ENCODE results near the gene GLYATL3.
"Not testable (repeated sequence)": the region's sequence is repeated elsewhere in the genome, so short reads cannot be mapped to it uniquely, and the experiment has no call there.

GLYATL3 gene

GRCh38 chr6:49476564-49476963 is 23.2 kb upstream of the GLYATL3 start:
- H3K27ac ChIP-seq (ENCODE audit: low read length); H3K9me3 ChIP-seq (ENCODE audit: control insufficient read depth in 2 of 2, low read length in 2 of 2); H3K27me3 ChIP-seq (ENCODE audit: control insufficient read depth in 1 of 2, insufficient read depth in 2 of 2, low read length in 2 of 2); H3K36me3 ChIP-seq (ENCODE audit: control insufficient read depth in 2 of 2, insufficient read depth in 2 of 2, low read length in 2 of 2); H3K9ac ChIP-seq (ENCODE audit: low read length in 2 of 2); H3K4me3 ChIP-seq (ENCODE audit: low read length in 2 of 2); H3K4me1 ChIP-seq (ENCODE audit: control insufficient read depth, insufficient read depth, low read length): not testable (repeated sequence)

- Histone ChIP-seq H3K9ac (ENCODE audit: low read length in 2 of 2) (no peak overlapping the region), H3K27me3 (ENCODE audit: control insufficient read depth in 1 of 2, insufficient read depth in 2 of 2, low read length in 2 of 2) (no peaks in the 10 kb centered on the region), H3K27ac (ENCODE audit: low read length) (no peak overlapping the region), H3K4me1 (ENCODE audit: control insufficient read depth, insufficient read depth, low read length) (no peaks in the 10 kb centered on the region), H3K36me3 (ENCODE audit: control insufficient read depth in 2 of 2, insufficient read depth in 2 of 2, low read length in 2 of 2) (no peaks in the 10 kb centered on the region), H3K9me3 (ENCODE audit: control insufficient read depth in 2 of 2, low read length in 2 of 2) (no peaks in the 10 kb centered on the region), H3K4me3 (ENCODE audit: low read length in 2 of 2) (no peak overlapping the region)
Measured at GRCh38 chr6:49479308-49479970, 20.3 kb upstream of the GLYATL3 start.

GRCh38 chr6:49481846-49482245 is 17.9 kb upstream of the GLYATL3 start:
- H3K27ac ChIP-seq (ENCODE audit: low read length); H3K9me3 ChIP-seq (ENCODE audit: control insufficient read depth in 2 of 2, low read length in 2 of 2); H3K36me3 ChIP-seq (ENCODE audit: control insufficient read depth in 2 of 2, insufficient read depth in 2 of 2, low read length in 2 of 2); H3K9ac ChIP-seq (ENCODE audit: low read length in 2 of 2); H3K4me1 ChIP-seq (ENCODE audit: control insufficient read depth, insufficient read depth, low read length); H3K27me3 ChIP-seq (ENCODE audit: control insufficient read depth in 1 of 2, insufficient read depth in 2 of 2, low read length in 2 of 2); H3K4me3 ChIP-seq (ENCODE audit: low read length in 2 of 2): not testable (repeated sequence)

- H3K4me1 ChIP-seq (ENCODE audit: control insufficient read depth, insufficient read depth, low read length); H3K27ac ChIP-seq (ENCODE audit: low read length); H3K36me3 ChIP-seq (ENCODE audit: control insufficient read depth in 2 of 2, insufficient read depth in 2 of 2, low read length in 2 of 2); H3K4me3 ChIP-seq (ENCODE audit: low read length in 2 of 2); H3K27me3 ChIP-seq (ENCODE audit: control insufficient read depth in 1 of 2, insufficient read depth in 2 of 2, low read length in 2 of 2); H3K9me3 ChIP-seq (ENCODE audit: control insufficient read depth in 2 of 2, low read length in 2 of 2); H3K9ac ChIP-seq (ENCODE audit: low read length in 2 of 2): not testable (repeated sequence)
Measured at GRCh38 chr6:49483380-49483779, 16.3 kb upstream of the GLYATL3 start.

GRCh38 chr6:49490633-49491032 is 9.1 kb upstream of the GLYATL3 start:
- H3K27me3 ChIP-seq (ENCODE audit: control insufficient read depth in 1 of 2, insufficient read depth in 2 of 2, low read length in 2 of 2), result no peaks in the 10 kb centered on the region
- H3K36me3 ChIP-seq (ENCODE audit: control insufficient read depth in 2 of 2, insufficient read depth in 2 of 2, low read length in 2 of 2), result peaks cover 0 to 2% of the 10 kb centered on the region in 2 donors
- H3K4me1 ChIP-seq (ENCODE audit: control insufficient read depth, insufficient read depth, low read length), result no peaks in the 10 kb centered on the region
- no peak overlapping the region for H3K4me3 ChIP-seq (ENCODE audit: low read length in 2 of 2)
- no peak overlapping the region for H3K9ac ChIP-seq (ENCODE audit: low read length in 2 of 2)
- H3K27ac ChIP-seq (ENCODE audit: low read length), result no peak overlapping the region
- H3K9me3 ChIP-seq (ENCODE audit: control insufficient read depth in 2 of 2, low read length in 2 of 2), result no peaks in the 10 kb centered on the region

- H3K4me3 ChIP-seq (ENCODE audit: low read length in 2 of 2), result no peak overlapping the region
- H3K9ac ChIP-seq (ENCODE audit: low read length in 2 of 2), result no peak overlapping the region
- H3K4me1 ChIP-seq (ENCODE audit: control insufficient read depth, insufficient read depth, low read length), result no peaks in the 10 kb centered on the region
- H3K27me3 ChIP-seq (ENCODE audit: control insufficient read depth in 1 of 2, insufficient read depth in 2 of 2, low read length in 2 of 2), result no peaks in the 10 kb centered on the region
- H3K36me3 ChIP-seq (ENCODE audit: control insufficient read depth in 2 of 2, insufficient read depth in 2 of 2, low read length in 2 of 2), result no peaks in the 10 kb centered on the region
- no peaks in the 10 kb centered on the region for H3K9me3 ChIP-seq (ENCODE audit: control insufficient read depth in 2 of 2, low read length in 2 of 2)
- H3K27ac ChIP-seq (ENCODE audit: low read length), result no peak overlapping the region
Measured at GRCh38 chr6:49497304-49497703, 2.4 kb upstream of the GLYATL3 start.

- Histone ChIP-seq H3K27ac (ENCODE audit: low read length) (no peak overlapping the region), H3K27me3 (ENCODE audit: control insufficient read depth in 1 of 2, insufficient read depth in 2 of 2, low read length in 2 of 2) (no peaks in the 10 kb centered on the region), H3K4me1 (ENCODE audit: control insufficient read depth, insufficient read depth, low read length) (no peaks in the 10 kb centered on the region), H3K4me3 (ENCODE audit: low read length in 2 of 2) (no peak overlapping the region), H3K9ac (ENCODE audit: low read length in 2 of 2) (no peak overlapping the region), H3K36me3 (ENCODE audit: control insufficient read depth in 2 of 2, insufficient read depth in 2 of 2, low read length in 2 of 2) (no peaks in the 10 kb centered on the region), H3K9me3 (ENCODE audit: control insufficient read depth in 2 of 2, low read length in 2 of 2) (no peaks in the 10 kb centered on the region)
Measured at GRCh38 chr6:49499126-49499525, 597 bp upstream of the GLYATL3 start.

GRCh38 chr6:49504666-49505065 is 4.9 kb downstream of the GLYATL3 start:
- no peak overlapping the region for H3K27ac ChIP-seq (ENCODE audit: low read length)
- no peaks in the 10 kb centered on the region for H3K4me1 ChIP-seq (ENCODE audit: control insufficient read depth, insufficient read depth, low read length)
- no peak overlapping the region for H3K9ac ChIP-seq (ENCODE audit: low read length in 2 of 2)
- H3K9me3 ChIP-seq (ENCODE audit: control insufficient read depth in 2 of 2, low read length in 2 of 2), result no peaks in the 10 kb centered on the region
- no peaks in the 10 kb centered on the region for H3K36me3 ChIP-seq (ENCODE audit: control insufficient read depth in 2 of 2, insufficient read depth in 2 of 2, low read length in 2 of 2)
- H3K27me3 ChIP-seq (ENCODE audit: control insufficient read depth in 1 of 2, insufficient read depth in 2 of 2, low read length in 2 of 2), result no peaks in the 10 kb centered on the region
- H3K4me3 ChIP-seq (ENCODE audit: low read length in 2 of 2), result no peak overlapping the region

- no peaks in the 10 kb centered on the region for H3K9me3 ChIP-seq (ENCODE audit: control insufficient read depth in 2 of 2, low read length in 2 of 2)
- no peak overlapping the region for H3K27ac ChIP-seq (ENCODE audit: low read length)
- H3K4me1 ChIP-seq (ENCODE audit: control insufficient read depth, insufficient read depth, low read length), result no peaks in the 10 kb centered on the region
- H3K4me3 ChIP-seq (ENCODE audit: low read length in 2 of 2), result no peak overlapping the region
- H3K27me3 ChIP-seq (ENCODE audit: control insufficient read depth in 1 of 2, insufficient read depth in 2 of 2, low read length in 2 of 2), result no peaks in the 10 kb centered on the region
- H3K9ac ChIP-seq (ENCODE audit: low read length in 2 of 2), result no peak overlapping the region
- no peaks in the 10 kb centered on the region for H3K36me3 ChIP-seq (ENCODE audit: control insufficient read depth in 2 of 2, insufficient read depth in 2 of 2, low read length in 2 of 2)
Measured at GRCh38 chr6:49506569-49507111, 6.9 kb downstream of the GLYATL3 start.

GRCh38 chr6:49509342-49509741 is 9.6 kb downstream of the GLYATL3 start:
- no peaks in the 10 kb centered on the region for H3K36me3 ChIP-seq (ENCODE audit: control insufficient read depth in 2 of 2, insufficient read depth in 2 of 2, low read length in 2 of 2)
- H3K27me3 ChIP-seq (ENCODE audit: control insufficient read depth in 1 of 2, insufficient read depth in 2 of 2, low read length in 2 of 2), result no peaks in the 10 kb centered on the region
- no peaks in the 10 kb centered on the region for H3K9me3 ChIP-seq (ENCODE audit: control insufficient read depth in 2 of 2, low read length in 2 of 2)
- H3K27ac ChIP-seq (ENCODE audit: low read length), result no peak overlapping the region
- H3K4me1 ChIP-seq (ENCODE audit: control insufficient read depth, insufficient read depth, low read length), result no peaks in the 10 kb centered on the region
- H3K4me3 ChIP-seq (ENCODE audit: low read length in 2 of 2), result no peak overlapping the region
- no peak overlapping the region for H3K9ac ChIP-seq (ENCODE audit: low read length in 2 of 2)

- Histone ChIP-seq H3K9me3 (ENCODE audit: control insufficient read depth in 2 of 2, low read length in 2 of 2) (no peaks in the 10 kb centered on the region), H3K36me3 (ENCODE audit: control insufficient read depth in 2 of 2, insufficient read depth in 2 of 2, low read length in 2 of 2) (no peaks in the 10 kb centered on the region), H3K4me1 (ENCODE audit: control insufficient read depth, insufficient read depth, low read length) (no peaks in the 10 kb centered on the region), H3K9ac (ENCODE audit: low read length in 2 of 2) (no peak overlapping the region), H3K27ac (ENCODE audit: low read length) (no peak overlapping the region), H3K4me3 (ENCODE audit: low read length in 2 of 2) (no peak overlapping the region), H3K27me3 (ENCODE audit: control insufficient read depth in 1 of 2, insufficient read depth in 2 of 2, low read length in 2 of 2) (no peaks in the 10 kb centered on the region)
Measured at GRCh38 chr6:49513153-49513989, 13.6 kb downstream of the GLYATL3 start.
